NCI-H2171 treated with DMSO at 0.1 percent for 48 hours (cell line): Measurements from ENCODE around the gene TXNL1.
"Not testable (repeated sequence)": the region's sequence is repeated elsewhere in the genome, so short reads cannot be mapped to it uniquely, and the experiment has no call there.

Source experiments
- DNase-seq: peaks from one replicate; lab custom pipeline; 2025; lab: John Stamatoyannopoulos, UW

Gene TXNL1

DNA sequence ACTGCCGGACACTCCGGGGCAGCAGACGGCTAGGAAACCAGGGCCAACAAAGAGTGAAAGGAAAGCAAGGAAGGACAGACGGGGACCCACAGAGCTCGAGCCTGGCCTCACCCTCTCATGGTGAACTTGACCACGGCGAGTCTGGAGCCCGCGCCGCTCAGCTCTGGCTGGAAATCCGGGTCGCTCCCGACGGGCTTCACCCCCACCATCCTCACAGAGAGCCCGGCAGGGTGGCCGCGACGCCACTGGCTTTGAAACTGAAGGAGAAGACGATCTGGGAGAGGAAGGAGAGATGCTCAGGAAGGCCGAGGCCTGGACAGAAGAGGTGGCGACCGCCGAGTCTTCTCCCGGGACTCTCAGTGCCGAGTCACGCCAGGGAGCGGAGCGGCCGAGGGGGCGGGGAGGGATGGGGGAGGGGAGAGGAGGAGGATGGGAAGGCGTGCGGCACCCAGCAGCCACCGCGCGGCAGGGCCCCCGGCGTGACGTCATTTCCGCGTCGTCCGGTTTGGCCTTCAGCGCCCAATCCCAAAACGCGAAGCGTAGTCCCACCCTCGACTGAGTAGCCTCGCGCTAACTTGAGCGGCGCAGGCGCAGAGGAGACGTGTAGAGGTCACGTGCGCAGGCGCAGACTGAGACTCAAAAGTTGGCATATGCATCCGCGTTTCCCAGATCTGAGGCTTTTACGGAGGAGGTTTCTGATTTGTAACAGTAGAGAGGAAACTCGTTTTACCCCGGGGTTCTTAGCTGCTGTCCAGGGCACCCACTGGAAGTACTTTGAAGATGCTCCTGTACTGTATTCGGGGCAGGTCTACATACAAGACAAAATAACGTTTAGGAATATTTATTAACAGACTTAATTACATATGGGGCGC, at the start of gene TXNL1:
TXNL1 (minus strand) TSS at position 361 of the 872 bp plus-strand sequence; CDS start at position 209, 152 bp downstream.
- DNase-seq, result peak; percentile 97

DNA sequence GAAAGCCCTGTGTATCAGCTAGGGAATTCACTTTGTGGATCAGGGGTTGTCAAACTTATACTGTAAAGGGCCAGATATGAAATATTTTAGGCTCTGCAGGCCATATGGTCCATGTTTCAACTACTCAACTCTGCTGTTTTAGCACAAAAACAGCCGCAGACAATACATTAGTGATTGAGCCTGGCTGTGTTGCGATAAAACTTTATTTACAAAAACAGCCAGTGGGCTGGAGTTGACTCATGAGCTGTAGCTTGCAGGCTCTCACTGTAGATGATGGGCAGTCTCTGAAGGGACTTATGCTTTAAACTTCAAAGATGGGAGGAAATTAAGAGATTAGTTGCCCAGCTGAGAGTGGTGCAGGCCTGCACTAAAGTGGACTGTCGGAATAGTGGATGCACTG, 45.9 kb upstream of the TXNL1 start:
- DNase-seq, result no peak

DNA sequence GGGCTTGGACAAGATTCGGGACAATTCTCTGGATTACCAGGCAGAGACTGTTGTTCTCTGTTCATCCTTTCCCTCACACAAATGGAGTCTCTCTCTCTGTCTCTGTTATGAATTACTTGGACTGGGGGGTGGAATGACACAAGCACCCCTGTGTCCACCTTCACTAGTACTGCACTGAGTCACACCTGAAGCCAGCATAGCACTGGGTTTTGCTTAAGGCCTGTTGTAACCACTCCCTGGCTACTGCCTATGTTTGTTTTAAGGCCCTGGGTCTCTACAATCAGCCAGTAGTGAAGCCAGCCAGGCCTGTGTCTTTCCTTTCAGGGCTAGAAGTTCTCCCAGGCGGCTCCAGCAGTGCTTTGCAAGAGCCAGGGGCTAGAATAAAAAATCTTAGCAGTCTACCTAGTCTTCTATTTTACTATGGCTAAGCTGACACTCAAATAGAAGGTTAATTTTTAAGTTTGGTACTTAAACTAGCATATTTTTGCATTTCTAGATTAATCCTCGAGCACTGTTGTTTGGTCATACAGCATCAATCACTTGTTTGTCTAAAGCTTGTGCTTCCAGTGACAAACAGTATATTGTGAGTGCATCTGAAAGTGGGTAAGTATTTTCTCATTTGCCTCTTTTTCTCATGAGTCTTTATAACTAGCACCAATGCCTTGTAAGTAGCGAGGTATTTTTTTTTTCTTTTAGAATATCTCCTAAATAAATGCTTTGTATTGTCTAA, 40.6 kb upstream of the TXNL1 start:
- no peak for DNase-seq

DNA sequence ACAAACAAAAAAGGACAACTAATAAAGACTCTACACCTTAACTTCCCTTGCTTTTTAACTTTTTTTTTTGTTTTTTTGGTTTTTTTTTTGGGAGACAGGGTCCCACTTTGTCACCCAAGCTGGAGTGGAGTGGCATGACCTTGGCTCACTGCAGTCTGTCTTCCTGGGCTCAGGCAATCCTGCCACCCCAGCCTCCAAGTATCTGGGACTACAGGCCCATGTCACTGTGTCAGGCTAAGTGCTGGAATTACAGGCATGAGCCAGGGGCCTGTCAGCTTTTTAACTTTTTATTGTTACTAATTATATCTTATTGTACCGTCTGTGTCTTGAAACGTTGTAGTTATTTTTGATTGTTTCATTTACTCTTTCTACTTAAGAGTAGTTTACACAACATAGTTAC, 38.2 kb upstream of the TXNL1 start:
- DNase-seq, result no peak

DNA sequence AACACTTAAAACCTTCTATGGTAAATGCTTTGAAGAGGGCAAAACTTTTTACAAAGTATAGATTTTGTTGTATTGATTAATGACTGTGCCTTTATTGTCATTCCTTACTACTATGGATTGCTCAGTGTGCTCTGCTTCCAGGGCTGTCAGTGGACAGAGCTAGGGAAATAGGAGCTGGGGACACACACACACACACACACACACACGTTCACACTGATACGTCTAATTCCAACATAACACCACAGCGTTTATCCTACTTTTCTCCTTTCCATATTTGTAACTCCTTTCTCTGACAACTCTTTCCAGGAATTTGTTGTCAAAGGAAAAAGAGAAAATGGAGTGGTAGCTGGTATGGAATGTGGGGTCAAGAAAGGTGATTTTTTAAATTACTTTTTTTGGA, 34.6 kb upstream of the TXNL1 start:
- DNase-seq, result no peak

DNA sequence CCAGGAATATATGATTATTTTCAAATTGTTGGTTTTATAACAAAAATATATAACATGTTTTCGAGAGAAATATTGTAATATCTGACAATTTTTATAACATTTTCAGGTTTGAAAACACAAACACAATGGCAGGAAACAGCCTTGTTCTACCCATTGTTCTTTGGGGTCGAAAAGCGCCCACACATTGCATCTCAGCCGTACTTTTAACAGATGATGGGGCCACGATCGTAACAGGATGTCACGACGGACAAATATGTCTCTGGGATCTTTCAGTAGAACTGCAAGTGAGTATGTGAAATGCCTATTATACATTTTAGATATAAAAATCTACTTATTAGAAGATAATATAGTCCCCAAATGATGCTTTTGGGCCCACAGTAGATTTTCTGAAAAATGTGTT, 34.0 kb upstream of the TXNL1 start:
- DNase-seq, result no peak

DNA sequence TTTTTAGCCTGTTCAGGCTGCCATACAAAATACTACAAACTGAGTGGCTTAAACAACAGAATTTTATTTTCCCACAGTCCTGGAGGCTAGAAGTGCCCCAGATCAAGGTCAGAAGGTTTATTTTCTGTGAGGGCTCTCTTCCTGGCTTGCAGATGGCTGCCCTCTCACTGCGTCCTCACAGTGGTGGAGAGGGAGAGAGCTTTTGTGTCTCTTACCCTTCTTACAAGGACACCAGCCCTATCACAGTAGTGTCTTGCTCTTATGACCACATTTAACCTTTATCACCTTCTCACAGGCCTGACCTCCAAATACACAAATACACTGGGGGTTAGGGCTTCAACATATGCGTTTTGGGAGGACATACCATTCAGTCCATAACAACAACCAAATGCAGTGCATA, 24.5 kb upstream of the TXNL1 start:
- DNase-seq, result no peak

DNA sequence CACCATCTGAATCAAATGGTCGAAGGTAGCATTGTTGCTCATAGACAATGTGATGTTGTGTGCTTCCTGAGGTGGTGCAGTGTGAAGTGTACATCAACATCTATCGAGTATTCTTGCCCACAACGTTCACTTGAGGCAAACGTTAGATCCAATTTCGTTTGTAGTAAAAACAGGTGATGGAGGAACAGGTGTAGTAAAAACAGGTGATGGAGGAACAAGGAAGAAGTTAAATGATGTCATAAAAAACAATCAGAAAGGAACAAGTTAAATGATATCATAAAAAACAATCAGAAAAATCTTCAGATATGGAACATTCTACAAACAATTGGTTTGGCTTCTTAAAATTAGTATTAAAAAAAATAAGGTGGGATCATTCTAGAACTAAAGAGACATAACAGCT, 24.1 kb upstream of the TXNL1 start:
- peak; percentile 30 for DNase-seq

DNA sequence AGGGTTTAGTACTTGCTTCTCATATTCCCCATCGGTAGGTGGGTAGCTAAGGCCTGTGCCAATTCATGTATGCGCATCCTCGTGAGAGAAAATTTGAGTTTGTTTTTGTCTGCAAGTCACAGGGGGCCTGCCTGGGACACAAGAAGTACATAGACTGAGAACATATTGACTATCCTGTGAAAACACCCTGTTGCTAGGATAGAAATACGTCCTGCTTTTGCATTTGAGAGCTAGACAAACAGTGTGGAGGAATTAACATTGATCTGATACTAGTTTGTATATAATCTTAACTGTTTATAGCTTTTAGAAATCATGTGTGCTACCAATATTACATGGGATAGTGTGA, 23.6 kb upstream of the TXNL1 start:
- DNase-seq, result peak; percentile 67

DNA sequence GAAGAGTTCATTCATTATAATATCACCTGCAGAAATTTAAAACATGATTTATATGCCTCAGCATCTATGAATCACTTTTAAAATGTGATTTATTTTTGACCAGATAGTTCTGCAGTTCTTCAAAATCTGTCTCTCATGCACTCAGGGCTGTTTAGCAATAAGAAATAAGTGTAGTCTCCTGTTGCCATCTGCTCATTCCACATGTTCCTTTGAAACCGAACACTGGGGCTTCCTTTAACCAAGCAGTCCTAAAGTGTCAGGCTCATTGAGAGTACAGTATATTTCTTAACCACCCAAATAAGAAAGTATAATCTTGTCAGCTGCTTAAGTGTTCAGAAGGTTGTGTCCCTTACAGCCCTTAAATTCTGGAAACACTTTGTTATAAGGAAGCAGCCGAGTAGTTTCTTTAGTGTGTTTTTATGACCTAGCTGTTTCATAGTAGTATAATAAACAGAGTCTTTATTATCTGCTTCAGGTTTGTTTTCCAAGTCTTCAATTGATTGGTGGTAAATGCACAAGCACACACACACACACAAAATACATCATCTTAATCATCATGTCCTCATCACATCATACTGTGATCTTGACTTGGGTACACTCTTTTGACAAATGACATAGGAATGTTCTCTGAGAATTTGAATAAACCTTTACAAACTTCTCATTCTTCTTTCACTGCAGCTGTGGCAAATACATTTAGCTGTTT, 23.1 kb upstream of the TXNL1 start:
- peak; percentile 92 for DNase-seq

DNA sequence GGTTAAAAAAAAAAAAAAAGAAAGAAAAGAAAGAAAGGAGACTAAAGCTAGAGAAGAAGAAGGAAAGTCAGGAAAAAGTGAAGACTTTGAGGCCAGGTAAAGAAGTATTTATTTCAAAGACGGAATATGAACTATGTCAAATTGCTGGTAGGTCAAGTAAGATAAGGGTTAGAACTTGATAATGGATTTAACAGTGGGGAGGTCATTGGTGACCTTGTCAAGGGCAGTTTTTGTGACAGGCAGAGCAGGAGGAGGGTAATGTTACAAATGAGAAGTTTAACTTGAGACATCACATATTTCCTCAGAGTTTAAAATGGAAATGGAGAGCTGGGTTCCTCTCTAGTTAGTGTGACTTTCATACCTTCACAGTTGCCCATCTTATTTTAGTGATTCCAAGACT, 22.3 kb upstream of the TXNL1 start:
- DNase-seq, result no peak

DNA sequence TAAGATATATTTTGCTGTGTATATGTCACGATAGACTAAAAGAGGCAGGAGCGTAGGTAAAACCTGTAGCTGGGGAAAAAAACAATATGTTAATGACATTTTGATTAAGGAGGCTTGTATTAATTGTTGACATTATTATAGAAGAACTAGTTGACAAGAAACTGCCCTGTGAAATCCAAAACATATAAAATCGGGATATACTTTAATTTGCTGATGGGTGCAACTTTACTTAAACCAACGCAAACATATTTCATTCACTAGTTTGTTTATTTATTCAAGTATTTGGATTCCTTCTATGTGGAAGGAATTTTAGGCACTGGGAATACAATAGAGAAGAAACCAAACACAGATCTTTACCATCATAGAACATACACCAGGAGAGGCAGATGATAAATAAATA, 20.7 kb upstream of the TXNL1 start:
- DNase-seq, result no peak

DNA sequence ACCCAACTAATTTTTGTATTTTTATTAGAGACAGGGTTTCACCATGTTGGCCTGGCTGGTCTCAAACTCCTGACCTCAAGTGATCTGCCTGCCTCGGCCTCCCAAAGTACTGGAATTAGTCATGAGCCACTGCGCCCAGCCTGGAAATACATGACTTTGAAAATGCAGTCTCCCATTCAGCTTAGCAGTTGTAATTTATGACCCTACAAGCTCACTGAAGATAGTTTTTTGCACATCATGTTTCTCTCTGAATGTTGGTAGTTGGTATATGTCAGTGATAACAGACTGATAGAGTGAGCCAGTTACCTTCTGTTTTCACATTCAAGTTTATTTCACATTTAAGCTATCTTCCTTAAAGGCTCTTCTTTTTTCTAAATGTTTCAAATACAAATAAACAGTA, 19.9 kb upstream of the TXNL1 start:
- DNase-seq, result no peak

DNA sequence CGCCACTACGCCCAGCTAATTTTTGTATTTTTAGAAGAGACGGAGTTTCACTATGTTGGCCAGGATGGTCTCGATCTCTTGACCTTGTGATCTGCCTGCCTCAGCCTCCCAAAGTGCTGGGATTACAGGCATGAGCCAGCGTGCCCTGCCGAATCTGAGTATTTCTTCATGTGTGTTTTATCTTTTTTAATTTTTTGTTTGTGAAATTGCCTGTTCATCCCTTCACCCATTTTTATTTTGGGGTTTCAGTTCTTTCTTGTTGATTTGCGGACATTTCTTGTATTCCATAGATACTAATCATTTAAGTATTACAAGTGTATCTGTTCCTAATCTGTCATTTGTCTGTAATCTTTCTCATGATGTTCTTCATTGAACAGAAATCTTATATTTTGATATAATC, 15.9 kb upstream of the TXNL1 start:
- not testable (repeated sequence) for DNase-seq

DNA sequence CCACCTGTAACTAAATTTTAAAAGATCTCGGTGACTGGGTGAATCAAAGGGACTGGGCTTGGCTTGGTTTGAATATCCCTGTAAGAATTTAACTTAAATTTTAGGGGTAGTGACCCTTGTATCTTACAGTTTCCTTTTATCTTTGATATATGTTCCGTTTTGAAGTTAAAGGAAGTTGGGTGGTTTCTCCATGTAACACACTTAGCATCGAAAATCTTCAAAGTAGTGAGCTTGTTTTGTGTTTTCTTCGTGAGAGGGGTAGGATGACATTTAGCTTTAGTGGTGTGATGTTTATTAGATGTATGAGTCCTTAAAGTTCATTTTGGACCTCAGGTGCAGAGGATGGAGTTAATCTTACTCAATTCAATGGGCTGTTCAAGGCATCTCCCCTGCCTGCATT, 14.4 kb upstream of the TXNL1 start:
- DNase-seq, result no peak

DNA sequence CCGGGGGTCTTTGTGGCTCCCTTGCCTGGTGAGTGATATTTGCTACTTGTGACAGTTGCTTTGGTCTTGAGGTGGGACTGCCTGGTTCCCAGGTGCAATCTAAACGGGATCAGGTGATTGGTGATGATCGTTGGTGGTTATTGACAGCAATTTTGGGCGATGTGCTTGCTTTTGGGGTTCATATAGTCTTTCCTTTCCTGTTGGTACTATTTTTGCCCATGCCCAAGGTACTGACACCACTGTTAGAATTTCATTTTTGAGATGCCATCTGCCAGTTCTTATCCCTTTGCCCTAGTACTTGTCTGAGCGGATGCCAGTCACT, 13.3 kb upstream of the TXNL1 start:
- DNase-seq, result peak; percentile 46

DNA sequence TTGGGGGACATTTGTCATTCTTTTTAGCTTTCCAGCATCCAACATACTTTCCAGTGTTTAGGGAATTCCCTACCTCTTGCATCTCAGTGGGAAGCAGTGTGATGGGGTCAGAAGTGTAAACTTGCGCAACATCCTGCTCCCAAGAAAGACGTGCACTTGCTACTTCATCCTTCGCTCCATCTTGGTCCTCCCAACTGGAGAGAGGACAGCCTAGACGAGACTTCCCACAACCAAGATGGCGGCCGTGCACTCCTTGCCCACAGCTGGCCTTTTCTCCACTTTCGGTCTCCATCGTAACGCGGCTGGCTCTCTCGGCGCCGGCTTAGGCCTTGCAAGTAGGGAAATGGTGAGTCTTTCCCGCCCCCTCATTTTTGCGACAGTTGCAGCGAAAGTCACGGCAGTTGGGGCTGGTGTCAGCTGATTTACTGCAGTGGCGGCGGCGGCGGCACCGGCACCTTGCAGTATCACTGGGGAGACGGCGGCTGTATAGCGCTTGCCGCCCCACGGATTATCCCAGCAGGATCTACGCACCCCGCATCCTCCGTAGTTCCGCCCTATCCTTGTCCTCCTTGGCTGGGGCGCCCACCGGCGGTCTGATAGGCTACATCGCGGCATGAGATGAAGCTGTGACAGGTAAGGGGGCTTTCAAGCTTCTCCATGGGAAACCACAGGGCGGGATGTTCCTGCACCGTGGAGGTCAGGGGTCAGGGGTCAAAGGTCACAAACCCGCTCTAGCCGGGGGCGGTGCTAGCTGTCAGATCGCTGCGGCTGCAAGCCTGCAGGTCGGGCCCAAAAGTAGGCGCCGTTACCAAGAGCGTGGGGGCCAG, 12.8 kb upstream of the TXNL1 start, which contains the start of gene WDR7:
WDR7 (plus strand) TSS at position 416 of the 827 bp plus-strand sequence. CDS start 21,157 bp downstream, outside the sequence.
- peak; percentile 99 for DNase-seq

DNA sequence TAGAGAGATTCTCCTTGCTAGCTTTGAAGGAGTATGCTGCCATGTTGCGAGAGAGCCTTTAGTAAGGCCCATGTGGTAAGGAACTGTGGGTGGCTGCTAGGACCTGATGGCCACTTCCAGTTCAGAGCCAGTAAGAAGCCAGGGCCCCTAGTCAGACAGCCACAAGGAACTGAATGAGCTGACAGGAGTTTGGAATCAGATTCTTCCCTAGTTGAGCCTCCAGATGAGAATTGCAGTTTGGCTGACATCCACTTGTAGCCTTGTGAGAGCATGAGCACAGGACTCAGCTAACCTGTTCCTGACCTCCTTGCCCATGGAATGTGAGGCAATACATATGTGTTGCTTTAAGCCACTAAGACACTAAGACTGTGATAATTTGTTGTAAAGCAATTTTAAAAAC, 11.6 kb upstream of the TXNL1 start:
- DNase-seq, result no peak

DNA sequence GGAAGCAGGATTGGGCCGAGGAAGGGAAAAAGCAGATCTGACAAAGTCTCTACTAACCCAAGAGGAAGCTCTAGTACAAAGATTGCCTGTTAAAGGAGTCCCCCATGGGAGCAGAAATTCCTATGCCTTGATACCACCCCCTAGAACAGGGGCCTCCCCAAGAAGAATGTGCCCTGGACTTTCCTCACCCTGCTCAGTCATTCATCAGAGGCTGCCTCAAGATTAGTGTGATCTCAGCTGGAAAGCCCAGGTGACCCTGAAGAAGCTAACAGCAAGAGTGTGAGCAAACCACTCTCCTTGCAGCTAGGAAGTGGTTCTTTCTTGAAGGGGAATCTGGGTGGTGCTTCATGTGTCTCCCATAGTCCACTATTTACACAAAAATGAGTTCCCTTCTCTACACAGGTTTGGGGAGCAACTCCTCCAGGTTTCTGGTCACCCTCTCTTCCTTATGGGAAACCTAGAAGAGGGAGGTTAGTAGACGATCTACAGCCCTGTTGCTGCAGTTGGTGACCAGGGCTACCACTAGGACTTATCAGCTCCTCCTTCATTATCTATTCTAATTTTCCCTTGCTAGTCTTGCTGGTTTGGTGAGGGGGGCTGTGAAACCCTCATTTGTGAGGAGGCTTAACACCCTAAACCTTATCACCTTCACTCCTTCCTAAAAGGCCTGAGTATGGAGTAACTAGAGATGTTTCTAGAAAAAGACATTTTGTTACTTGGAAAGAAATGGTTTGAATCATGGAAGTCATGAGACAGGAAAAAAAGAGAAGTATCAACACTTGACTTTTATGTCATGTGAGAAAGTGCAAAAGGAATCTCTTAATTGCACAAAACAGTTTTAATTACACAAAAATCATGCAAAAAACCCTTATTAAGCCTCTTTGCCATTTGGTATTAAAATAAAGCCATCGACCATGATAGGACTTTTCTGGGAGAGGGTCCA, 9.8 kb upstream of the TXNL1 start:
- no peak for DNase-seq

DNA sequence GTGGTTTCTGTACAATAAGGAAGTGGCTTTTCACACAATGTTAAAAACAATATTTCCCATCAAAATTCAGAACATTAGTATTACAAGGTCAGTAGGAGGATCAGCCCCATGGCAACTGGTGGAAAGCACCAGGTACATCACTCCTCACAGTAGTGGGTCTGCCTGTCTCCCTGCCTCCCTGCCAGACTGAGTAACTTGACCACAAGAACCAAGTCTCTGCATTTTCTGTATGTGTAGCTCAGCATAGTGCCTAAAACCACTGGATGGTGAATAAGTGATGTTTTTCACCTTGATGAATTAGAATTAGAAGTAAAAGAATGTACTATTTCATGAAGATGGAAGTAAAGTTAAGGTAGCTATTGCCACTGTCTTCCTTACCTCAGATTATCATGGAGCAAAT, 8.7 kb upstream of the TXNL1 start:
- no peak for DNase-seq
